HG03432 (cell line): ENCODE measurements around the gene FAM151A.

Source experiments
- ATAC-seq: cut with Tn5 transposase; IDR thresholded peaks from one replicate; pipeline ENCODE4 v1.9.1; 2021; ENCODE audit warnings: mild to moderate bottlenecking, moderate library complexity; ENCODE audit not compliant: unreplicated experiment

Gene FAM151A

DNA sequence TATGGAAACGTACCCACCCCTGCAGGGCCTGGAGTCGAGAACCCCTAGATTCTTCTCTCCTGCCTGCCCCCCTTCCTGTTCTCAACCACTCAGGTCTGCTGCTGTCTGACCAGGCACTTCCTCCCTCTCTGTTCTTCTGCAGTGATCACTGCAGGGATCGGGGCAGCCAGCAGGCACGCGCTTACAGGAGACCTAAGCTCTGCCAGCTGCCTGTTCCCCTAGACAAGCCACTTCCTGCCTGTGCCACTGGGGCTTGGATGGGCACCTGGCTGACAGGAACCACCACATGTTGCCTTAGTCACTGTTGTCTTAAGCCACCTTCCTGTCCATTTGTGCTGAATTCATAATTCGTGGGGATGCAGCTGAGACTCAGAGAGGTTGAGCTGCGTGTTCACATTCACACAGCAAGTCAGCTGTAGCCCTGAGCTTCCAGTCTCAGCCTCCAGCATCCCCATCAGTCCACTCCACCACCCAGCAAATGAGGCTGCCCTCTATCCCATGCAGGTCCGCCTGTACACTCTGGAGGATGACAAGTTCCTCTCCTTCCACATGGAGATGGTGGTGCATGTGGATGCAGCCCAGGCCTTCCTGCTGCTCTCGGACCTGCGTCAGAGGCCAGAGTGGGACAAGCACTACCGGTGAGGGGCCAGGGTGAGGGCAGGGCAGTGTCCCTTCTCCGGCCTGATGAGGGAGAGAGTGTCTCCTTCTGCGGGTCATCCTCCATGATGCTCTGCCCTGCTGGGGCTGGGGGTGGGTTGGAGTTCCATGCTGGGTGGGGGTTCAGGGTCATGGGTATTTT lies 18.6 kb downstream of the FAM151A start:
- peak; percentile 67 for ATAC-seq

DNA sequence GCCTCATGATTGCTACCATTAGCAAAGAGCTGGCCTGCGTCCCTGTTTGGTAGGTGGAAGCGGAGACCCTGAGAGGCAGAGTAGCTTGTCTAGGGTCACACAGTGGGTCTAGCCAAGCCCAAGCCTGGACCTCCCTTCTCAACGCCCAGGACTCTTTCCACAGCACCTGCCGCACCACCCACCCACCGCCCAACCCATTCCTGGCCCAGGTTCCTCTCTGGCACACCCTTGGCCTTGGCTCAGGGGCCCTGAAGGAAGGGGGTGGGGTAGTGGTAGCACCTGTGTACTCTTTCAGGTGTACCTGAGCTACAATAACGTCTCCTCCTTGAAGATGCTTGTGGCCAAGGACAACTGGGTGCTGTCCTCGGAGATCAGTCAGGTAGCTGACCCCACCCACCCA lies 19.3 kb downstream of the FAM151A start:
- no peak for ATAC-seq

DNA sequence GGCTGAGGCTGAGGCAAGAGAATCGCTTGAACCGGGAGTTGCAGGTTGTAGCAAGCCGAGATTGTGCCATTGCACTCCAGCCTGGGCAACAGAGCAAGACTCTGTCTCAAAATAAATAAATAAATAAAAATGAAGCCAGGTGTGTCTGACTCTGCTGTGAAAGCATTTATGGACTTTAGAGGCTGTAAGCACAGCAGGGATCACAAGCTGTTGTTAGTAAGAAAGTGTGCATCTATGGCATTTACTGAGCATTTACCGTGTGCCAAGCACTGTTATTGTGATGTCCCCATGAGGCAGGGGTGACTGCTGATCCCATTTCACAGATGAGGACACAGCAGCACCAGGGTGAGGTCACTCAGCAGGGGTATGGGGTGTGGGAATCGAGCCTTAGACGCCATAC lies 20.1 kb downstream of the FAM151A start:
- ATAC-seq, result no peak

DNA sequence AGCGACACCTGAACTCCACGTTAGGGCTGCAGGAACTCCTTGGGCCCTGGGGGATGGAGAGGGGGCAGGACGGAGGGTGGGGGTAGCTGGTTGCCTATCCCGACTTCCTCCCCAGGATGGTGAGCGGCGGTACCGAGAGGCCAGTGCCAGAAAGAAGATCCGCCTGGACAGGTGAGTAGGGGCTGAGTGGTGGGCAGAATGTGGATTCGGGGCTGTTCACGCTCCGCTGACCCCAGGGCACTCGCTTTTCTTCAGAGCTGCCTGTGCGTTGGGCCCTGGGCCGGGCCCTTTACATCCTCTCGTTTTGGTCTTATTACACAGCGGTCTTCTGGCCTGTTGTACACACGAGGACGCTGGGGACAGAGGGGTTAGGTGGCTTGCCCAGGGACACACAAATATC lies 20.8 kb downstream of the FAM151A start:
- ATAC-seq, result no peak

DNA sequence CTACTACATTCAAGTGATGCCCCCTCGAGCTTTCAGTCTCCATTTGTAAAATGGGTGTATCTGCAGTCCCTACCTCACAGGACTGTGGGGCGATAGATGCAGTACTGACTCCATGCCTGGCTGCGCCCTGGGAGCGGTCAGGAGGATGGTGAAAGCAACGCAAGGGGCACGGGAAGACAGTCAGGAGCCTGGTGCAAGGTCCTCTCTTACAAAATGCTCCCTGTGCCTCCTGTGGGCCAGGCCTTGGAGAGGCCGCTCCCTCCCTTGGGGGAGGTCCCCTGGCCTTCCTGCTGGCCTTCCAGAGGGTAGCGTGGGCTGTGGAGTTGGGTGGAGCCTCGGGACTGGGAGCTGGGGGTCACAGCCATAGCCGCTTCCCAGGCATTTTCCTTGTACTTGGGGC lies 21.6 kb downstream of the FAM151A start:
- ATAC-seq, result no peak

DNA sequence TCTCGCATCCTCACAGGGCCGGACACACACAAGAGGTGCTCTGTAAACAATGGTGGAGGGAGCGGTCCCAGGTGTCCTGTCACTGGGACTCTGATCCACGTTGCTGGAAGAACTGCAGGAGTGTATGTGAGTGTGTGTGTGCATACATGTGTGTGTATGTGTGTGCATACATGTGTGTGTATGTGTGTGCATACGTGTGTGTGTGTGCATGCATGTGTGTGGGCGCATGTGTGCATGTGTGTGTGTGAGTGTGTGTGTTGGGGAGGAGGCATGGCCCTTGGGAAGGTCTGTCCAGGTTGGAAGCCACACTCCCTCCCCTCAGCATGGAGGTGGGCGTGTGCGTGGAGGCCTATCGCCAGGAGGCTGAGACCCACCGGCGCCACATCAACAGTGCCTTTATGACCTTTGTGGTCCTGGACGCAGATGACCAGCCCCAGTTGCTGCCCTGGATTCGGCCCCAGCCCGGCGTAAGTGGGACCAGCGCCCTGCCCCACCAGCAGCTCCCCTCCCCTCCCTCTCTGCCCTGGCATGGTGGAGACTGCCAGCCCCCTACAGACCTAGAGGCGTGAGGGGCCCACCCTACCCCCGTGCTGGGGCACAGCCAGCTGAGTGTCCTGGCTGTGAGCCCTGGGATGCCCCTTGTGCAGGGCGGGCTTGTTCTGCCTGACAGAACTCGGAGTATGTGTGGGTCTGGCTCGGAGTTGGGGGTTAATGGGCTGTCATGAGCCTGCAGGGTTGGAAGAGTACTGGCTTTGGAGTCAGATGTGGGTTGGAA lies 22.2 kb downstream of the FAM151A start:
- no peak for ATAC-seq

DNA sequence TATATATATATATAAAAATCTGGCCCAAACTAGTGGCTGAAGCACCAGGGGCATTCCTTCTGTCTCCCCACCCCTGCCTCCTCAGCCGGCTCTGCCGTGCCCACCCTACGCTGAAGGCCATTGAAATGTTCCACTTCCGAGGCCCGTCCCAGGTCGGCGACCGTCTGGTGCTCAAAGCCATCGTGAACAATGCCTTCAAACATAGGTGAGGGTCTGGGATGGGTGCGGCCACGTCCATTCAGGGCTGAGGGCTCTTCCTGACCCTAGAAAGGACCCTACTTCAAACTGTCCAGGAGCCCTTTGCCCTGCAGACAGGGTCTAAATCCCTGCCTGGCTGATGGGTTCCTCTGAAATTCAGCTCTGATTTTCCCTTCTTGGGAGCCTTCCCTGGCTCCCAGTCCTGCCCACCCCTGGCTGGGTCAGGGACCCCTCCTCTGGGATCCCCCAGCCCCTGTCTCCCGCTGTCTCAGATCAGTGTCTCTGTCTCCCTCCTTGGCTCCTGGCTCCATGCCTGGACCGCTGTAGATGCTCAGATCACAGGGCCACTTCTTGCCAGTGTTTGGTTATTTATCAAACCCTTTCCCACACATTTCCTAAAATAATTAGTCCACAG lies 24.0 kb downstream of the FAM151A start:
- no peak for ATAC-seq

DNA sequence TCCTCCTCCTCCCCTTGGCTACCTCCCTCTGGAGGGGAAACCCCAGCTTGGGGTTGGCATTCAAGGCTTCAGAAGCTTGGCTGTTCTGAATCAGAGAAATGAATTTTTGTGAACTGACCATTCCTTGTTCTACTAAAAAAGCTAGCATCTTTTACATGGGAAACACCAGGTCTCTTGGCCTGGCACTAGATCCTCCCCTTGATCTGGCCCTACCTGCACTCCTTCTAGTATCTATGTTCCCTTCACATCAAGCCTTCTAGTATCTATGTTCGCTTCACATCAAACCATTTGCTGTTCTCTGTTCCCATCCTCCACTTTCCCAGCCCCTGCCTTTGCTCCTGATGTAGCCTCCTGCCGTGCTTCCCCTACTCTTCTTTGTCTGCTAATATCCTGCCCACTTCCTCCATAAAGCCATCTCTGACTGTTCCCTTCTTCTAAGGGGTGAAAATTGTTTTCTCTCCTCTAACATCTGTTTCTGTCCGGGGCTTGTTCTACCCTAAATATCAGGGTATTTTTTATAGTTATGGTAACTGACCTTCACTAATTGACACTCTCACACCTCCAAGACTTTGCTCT lies 25.8 kb downstream of the FAM151A start:
- ATAC-seq, result no peak

DNA sequence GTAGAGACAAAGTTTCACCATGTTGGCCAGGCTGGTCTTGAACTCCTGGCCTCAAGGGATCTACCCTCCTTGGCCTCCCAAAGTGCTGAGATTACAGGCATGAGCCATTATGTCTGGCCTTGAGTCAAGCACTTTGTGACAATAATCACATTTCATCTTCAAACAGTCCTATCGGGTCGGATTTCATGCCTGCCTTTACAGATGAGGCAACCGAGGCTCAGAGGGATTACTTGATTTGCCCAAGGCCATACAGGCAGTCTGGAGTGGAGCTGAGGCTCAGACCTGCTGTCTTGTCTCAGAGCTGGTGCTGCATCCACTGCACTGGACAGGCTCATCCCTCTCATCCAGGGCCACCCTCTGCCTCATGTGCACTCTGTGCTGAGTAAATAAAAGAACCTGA lies 26.6 kb downstream of the FAM151A start:
- no peak for ATAC-seq

DNA sequence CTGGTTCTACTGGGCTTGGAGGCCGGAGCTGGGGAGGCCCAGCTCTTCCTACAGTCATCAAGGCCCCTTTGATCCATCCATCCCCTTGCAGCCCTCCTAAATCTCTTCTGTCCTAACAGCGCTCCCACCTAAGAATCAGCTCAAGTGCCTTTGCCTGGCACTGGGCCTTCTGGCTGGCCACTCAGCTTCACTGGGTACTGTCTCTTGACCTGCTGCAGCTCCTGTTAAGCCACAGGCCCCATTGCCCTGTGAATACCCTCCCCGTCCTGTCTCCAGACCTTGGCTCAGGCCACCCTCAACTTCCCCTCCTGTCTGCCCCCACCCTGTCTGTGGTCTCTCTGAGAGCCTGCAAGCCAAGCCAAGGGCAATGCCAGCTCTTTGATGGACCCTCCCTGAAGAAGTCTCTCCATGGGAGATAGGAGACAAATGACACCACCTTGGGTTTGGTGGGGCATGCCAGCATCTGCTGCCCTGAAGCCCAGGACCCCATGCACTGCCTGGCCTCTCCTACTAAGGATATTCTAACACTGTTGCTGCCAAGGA lies 27.3 kb downstream of the FAM151A start:
- no peak for ATAC-seq

DNA sequence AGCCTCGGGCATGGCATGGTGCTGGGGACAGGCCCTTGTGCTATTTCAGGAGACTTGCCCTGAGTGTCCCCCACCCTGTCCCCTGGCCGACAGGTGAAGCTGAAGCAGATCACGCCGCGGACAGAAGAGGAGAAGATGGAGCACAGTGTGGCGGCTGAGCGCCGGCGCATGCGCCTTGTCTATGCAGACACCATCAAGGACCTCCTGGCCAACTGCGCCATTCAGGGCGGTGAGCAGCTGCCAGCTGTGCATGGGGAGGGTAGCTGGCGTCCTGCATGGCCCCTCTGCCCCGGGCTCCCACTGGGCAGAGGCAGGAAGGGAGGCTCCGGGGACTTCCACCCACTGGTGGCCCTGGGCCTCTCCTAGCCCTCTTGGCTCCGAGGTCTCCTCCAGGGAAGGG lies 28.9 kb downstream of the FAM151A start:
- no peak for ATAC-seq

DNA sequence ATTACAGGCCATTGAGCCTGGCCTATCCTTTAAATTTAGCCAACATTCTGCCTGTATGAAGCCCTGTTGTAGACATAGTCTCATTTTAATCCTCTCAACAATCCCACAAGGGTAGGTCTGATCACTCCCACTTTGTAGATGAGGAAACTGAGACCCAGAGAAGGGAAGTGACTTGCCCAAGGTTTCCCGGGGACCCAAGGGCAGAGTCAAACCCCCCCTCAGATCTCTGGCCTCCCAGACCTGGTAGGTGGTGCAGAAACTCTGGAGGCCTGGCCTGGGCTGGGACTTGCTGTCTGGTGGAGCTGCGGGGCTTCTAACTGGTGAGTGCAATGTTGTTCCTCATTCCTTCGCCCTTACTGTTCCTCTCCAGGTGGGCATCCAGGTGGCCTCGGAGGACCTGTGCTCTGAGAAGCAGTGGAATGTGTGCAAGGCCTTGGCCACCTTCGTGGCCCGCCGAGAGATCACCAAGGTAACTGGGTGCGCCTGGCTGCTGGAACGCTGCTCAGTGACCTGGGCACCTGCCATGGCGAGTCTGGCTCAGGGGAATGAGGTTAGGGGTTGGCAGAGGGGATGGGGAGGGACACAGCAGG lies 29.7 kb downstream of the FAM151A start:
- ATAC-seq, result no peak

DNA sequence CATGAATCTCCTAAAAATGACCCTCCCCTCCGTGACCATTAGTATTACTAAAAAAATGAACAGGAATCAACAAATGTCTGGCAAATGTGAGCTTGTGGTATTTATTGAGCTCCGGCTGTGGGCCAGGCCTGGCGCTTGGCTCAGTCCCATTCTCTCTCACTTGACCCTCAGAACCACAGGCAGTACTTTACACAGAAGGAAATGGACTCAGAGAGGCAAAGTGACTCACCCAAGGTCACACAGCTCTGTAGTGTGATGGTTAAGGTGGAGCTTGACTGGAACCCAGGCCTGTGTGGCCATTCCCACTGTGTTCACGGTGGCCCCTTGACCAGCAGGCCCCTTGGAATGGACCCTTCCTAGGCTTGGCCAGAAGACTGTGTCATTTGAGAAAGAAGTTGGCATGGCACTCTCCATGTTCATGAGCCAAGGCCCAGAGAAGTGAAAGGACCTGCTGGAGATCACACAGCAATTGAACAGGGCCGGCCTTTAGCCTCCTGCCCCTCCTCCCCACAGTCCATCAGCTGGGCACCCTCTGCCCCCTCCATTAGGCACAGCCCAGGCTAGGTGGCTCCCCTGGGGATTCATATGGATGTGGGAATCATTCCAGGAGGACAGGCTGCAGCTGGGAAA lies 32.1 kb downstream of the FAM151A start:
- ATAC-seq, result no peak

DNA sequence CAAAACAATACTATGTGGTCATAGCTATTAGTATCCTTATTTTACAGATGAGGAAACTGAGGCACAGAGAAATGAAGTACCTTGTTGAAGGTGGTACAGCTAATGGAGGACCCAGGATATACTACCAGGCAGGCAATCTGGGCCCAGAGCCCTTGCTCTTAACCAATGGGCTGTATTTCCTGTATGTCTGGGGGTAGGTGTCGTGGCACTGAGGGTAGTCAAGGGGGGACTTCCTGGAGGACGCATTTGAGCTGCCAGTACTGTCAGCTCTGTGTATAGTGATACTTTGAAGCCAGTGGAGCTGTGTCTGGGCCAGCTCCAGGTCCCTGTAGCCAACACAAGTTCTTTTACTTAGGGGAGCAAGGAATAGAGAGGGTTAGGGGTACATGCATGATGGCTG lies 34.9 kb downstream of the FAM151A start:
- ATAC-seq, result no peak

DNA sequence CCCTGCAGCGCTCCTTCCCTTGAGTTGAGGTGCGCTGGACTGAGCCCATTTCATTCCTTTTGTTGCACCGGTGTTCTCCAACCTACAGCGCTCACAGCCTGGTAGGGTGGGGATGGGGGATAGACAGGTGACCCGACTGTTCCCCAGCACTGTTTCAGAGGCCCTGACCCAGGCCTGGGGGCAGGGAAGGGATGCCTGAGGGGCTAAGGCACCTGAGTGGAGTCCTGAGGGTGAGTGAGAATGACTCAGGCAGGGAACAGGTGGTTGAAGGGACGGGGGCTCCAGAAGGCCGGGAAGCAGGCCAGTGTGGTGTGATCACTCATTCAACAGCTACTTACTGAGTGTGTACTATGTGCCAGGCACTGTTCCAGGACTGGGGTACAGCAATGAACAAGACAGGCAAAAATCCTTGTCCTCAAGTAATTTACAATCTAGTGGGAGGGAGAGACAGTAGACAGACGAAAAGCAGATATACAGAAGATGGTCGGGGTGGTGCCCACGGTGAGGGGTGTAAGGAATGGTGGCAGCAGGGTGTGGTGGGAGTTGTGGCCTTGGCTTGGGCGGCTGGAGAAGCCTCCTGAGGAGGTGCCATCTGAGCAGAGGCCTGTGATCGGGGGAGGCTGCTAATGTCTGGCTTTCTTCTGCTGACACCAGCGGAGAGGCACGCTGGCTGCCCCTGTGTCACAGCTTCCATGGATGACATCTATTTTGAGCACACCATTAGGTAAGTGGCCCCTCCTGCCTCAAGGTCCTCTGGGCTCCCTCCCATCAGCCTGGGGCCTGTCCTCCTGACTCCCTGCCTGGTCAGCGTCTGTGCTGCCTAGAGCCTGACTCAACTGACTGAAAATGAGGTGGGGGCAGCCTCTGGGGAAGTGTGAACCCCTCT lies 37.9 kb downstream of the FAM151A start:
- ATAC-seq, result no peak

DNA sequence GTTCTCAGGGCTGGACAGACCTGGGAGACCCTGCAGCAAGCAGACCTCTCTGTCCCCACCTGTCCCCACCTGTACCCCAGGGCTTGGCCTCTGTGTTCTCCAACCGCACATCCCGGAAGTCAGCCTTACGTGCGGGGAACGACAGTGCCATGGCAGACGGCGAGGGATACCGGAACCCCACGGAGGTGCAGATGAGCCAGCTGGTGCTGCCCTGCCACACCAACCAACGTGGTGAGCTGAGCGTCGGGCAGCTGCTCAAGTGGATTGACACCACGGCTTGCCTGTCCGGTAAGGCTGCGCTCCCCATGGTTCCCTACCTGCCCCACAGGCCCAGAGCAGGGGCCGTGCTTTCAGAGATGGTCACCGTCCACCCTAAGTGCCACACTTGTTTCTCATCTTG lies 38.8 kb downstream of the FAM151A start:
- no peak for ATAC-seq

DNA sequence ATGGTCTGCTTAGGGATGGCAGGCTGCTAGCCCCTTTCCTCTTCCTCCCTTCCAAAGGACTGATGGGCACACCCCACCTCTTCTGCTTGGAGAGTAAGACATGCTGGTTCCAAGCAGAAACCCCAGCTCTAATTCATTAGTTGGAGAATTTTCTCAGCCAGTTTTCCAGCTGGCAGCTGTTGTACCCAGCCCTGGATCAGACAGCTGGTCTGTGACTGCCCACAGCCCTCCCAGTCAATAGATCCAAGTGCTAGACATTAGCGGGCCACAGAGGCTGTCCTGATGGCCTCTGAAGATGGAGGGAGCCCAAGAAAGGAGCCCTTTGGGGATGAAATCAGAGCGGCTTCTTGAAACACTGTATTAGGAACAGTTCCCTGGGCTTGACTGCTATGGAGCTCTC lies 39.5 kb downstream of the FAM151A start:
- no peak for ATAC-seq

DNA sequence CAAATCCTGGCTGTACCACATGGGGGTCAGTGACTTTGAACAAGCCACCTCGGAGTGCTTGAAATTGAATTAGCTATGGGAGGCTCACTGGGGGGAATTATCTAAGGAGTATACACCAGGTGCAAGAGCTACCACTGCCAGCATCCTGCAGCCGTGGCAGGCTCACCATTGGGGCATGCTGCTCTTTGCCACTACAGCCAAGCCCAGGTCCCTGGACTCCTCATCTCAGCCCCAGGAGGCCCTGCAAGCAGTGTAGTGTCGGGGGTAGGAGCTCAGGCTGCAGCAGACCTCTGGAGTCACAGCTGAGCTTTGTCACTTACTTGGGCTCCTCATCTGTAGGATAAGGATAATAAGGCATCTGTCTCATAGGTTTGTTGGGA lies 40.0 kb downstream of the FAM151A start:
- ATAC-seq, result no peak

DNA sequence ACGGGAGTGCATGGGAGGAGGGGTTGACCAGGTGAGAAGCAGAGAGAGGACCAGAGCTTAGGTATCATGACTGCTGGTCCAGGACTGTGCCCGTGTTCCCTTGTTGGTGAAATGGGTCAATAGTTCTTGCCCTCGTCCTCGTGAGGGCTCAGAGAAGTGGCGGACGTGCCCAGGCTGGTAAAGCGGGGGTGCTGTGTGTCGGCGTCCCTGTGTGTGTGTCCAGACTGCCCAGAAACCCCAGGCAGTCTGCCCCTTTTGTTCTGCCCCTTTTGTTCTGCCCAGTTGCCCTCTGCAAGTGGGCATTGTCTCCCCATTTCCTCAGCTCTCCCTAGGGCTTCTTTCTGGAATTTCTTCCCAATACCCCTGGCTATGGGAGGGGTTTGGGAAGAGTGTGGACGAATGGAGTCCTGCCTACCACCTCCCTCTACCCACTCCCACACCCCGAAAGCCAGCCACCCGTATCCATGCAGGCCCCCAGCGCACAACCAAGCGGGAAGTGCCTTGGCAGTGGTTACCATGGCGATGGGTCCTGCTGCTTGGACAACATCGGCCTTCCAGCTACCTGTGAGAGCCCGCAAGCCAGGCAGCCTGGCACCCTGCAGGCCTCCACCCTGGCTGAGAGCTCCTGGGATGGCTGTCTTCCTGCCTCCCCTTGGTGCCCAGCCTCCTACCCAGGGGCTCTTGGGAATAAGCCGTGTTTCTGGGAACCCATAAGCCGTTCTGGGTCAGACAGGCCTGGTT lies 40.6 kb downstream of the FAM151A start:
- no peak for ATAC-seq
